Measurements from ENCODE around the gene TSPAN9.

- no peak for TF ChIP-seq CTCF (IDR thresholded peaks at IDR 0.05; ENCODE audit: low read depth, low read length, poor library complexity, severe bottlenecking)
- TF ChIP-seq EZH2phosphoT487 (IDR thresholded peaks at IDR 0.05; ENCODE audit: borderline replicate concordance, low read length) = no peak
Measured at GRCh38 chr12:3217683-3218079, 140.5 kb downstream of the TSPAN9 start.

All from DOHH2 (cell line).